HUDEP-2 (cell line): Measurements from ENCODE around the gene ABCA8.

Experiments used
- DNase-seq, 76 experiments: peaks; one replicate each; lab custom pipeline; 2025; ENCODE audit not compliant: unreplicated experiment in 76 of 76; lab: John Stamatoyannopoulos, UW

Gene ABCA8

DNA sequence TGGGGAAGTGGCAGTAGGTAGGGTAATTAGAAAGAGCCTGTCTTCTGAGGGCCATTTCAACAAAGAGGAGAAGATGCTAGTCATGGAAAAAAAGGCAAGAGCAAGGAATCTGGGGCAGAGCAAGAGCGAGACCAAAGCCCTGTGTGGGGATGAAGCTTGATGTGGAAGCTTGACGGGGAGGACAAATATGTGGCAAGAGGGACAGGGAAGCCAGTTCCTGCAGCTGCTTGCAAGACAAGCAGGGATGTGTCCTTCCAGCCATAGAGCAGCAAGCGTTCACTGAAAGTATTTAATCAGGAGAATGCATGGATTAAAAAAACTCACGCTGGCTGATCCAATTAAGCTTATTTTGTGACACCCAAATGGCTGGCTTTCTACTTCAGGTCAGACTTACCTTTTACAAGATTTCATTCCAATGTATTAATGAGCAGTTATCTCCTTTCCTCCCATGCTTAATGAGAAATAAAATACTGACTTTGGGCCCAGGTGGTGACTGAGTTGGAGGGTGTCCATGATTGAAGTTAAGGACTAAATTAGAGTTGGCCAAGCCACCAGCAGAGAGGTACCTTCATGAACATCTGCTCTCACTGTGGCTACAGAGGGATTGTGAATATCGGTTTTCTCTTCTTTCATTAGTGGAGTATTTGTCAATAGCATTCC lies 76.8 kb downstream of the ABCA8 start:
- no peak for DNase-seq

GRCh38 chr17:68871447-68871846 lies 83.7 kb downstream of the ABCA8 start:
- DNase-seq = no peak

GRCh38 chr17:68870976-68871375 lies 84.2 kb downstream of the ABCA8 start:
- DNase-seq = no peak

- DNase-seq = no peak
Measured at GRCh38 chr17:68870161-68870826, 84.9 kb downstream of the ABCA8 start.

DNA sequence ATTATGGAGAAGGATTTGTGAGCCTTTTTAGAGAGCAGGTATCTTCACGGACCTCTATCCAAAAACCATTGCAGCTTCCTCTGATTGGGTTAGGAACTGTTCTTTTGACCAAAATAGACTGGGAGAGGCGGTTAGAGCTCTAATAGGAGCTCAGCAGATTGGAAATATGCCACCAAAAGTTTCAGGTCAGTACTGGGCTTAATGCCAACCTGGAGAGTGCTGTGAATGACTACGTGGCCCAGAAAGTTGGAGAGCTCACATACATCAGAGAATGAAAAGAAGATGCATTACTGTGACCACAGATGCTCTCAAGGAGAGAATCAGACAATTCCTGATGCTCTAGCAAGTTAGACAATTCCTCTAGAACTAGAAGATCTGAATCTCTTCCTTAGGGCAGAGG lies 86.5 kb downstream of the ABCA8 start:
- DNase-seq = peak in 1 of 76 experiments; percentile 0

DNA sequence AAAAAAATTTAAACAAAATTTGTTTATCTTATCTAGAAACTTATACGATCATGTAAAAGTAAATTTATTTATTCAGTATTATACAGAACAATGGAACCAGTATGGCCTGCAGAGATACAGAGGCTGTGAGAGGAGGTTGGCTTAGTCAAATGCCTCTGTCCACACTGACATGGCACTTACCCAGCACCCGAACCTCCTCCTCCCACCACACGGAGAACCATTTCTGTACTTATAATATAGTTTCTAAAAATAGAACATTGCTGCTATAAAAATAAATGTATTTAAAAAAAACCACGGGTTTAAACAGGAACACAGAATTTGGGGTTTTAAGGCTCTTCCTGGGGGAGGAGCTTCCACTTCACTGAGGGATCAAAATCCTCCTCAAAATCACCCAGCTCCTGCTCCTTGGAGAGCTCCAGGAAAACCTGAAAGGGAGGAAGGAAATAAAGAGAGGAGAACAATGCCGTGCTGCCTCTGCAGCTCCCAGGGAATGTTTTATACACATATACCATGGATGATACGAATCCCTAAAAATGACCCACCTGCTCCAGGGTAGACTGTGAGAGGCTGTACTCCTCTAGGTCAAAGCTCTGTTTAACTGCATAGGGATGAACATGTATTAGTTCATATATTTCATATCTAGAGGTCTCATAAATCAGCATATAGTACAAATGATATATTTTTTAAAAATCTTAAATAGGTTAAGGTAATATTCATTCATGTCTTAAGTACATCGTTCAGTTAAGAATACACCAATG lies 87.3 kb downstream of the ABCA8 start:
- no peak for DNase-seq

DNA sequence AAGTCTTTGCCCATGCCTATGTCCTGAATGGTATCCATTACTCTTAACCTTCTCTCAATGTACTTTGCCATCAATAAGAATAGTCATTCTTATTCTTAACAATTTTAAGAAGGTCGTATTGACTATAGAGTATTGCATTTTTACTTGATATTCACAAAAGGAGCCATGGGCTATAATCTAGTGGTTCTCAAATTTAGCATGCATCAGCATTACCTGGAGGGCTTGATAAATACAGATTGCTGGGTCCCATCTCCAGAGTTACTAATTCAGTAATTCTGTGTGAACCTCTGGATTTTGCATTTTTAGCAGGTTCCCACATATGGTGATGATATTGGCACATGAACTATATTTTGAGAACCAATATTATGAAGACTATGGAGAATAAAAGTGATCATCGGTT lies 89.6 kb downstream of the ABCA8 start:
- DNase-seq = no peak

DNA sequence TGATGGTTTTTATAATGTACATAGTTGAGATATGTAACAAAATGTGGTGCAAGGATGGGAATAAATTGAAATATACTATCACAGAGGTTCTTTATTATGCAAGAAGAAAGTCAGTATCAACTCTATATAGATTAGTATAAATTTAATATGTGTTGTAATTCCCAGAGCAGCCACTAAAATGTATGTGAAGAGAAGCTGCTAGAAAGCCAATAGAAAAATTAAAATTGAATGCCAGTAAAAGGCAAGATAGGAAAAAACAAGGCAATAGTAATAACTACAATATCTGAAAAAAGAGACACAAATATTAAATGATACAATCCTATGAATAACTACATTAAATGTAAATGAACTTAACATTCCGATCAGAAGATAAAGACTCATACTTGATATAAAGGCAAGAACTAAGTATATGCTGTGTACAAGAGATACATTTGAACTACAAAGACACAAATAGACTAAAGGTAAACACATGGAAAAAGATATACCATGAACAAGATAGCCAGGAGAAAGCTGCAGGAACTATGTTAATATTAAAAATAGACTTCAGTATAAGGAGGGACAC lies 92.0 kb downstream of the ABCA8 start:
- no peak for DNase-seq

GRCh38 chr17:68861602-68862001 lies 93.6 kb downstream of the ABCA8 start:
- no peak for DNase-seq

GRCh38 chr17:68860941-68861340 lies 94.3 kb downstream of the ABCA8 start:
- DNase-seq = no peak

- no peak for DNase-seq
Measured at GRCh38 chr17:68854452-68854851, 100.7 kb downstream of the ABCA8 start.

DNA sequence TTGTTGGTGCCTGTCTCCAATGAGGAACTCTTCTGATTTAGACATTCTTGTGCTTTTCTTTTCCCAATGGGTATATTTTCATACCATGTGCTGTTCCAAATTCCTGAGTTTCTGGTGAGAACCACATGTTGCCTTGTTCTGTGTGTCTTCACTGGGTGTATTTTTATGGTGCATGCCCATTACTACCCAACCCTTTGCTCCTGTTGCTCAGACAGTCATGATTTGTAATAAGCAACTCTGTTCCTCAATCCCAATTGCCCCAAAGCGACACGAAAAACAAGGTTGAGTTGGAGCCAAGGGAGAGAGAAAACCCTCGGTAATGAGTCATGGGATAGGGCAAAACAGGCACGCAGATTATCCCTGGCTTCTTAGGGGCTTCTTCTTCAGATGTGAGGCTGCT lies 101.8 kb downstream of the ABCA8 start:
- DNase-seq = no peak

DNA sequence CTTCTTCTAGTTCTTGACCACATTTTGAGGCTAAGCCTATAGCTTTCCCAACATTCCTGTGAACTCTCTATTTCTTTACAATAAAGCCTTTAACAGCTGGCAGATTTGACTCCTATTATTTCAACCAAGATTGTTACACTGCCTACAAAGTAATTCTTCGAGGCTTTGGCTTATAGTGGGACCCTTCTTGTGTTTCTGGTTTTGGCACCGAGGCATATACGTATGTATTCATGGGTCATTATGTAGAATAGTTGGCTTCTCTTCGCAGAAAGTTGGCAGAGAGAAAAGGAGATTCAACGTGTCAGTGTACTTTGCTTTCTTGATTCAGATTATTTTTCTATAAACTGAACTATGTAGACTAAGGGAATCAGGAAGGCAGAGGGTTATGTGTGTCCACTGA lies 102.2 kb downstream of the ABCA8 start:
- no peak for DNase-seq

DNA sequence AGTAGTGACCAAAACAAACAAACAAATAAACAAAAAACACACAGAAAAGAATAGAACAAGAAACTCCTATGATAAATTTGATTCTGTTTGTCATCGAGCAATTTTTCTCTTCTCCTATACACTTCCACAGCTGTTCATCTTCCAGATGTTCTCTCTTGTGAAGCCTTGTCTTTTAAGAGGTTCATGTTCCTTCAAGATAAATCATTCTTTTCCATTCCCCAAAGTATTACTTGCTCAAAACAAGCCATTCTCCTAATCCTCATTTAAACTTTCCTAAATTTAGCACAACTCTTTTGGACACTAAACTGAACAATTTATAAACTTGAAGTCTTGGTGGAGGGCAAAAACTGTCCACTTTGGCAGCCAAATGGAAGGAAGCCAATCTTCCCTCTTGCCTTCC lies 103.3 kb downstream of the ABCA8 start:
- no peak for DNase-seq

GRCh38 chr17:68850749-68851510 lies 104.3 kb downstream of the ABCA8 start:
- no peak for DNase-seq

GRCh38 chr17:68849673-68850610 lies 105.2 kb downstream of the ABCA8 start:
- no peak for DNase-seq

- DNase-seq = no peak
Measured at GRCh38 chr17:68847711-68848110, 107.5 kb downstream of the ABCA8 start.

- no peak for DNase-seq
Measured at GRCh38 chr17:68843522-68843921, 111.7 kb downstream of the ABCA8 start.

GRCh38 chr17:68840073-68840472 lies 115.1 kb downstream of the ABCA8 start:
- DNase-seq = no peak

- DNase-seq = no peak
Measured at GRCh38 chr17:68835071-68835470, 120.1 kb downstream of the ABCA8 start.
